Fibroblast of skin of left quadriceps (primary cell): ENCODE measurements around the gene LPAR6.

Experiments
- DNase-seq, 2 experiments: peaks; one replicate each; pipeline ENCODE4 v3.0.0-alpha.2; 2013; ENCODE audit warnings: low read depth in 2 of 2

Gene LPAR6

GRCh38 chr13:48377857-48378256 lies 35.1 kb downstream of the LPAR6 start:
- DNase-seq: no peak

DNA sequence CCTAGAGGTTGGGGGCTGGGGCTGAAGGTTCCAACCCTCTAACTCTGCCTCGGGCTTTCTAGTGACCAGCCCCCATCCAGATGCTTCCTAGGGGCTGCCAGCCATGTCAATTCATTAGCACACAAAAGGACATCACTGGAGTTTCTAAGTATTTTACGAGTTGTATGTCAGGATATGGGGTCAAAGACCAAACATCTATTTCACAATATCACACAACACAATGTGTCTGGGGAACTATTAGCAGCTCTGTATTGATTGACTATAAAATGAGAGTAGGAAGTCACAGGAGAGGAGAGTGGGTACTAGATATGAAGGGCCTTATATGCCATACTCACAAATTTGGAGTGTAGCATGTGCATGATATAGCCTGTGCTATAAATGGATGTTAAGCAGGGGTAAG lies 42.1 kb downstream of the LPAR6 start:
- no peak for DNase-seq

- no peak for DNase-seq
Measured at GRCh38 chr13:48369988-48370387, 42.9 kb downstream of the LPAR6 start.
